ENCODE results near the gene ZNF331. TPM values are rescaled to one million over a fixed set of nuclear protein-coding genes. Genes with fewer than 3 reads are reported as not detected.

The ZNF331 gene
- total RNA-seq, 4 donors from 2014 or later = 31.0 to 52.5 (median 38.2) TPM

DNA sequence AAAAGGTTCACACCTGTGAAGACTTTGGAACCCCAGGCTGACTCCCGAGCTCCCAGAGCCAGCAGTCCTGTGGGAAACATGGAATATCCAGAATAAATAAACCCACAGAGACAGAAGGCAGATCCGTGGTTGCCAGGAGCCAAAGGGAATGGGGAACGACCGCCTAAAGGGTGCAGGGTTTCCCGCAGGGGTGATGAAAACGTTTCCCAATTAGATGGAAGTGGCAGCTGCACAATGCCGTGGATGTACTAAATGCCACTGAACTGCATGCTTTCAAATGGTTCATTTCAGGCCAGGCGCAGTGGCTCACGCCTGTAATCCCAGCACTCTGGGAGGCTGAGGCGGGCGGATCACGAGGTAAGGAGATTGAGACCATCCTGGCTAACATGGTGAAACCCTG lies 70.4 kb downstream of the ZNF331 start:
- Histone ChIP-seq H3K4me1 (no peaks in the 10 kb centered on the region), H3K27me3 (no peaks in the 10 kb centered on the region), H3K4me3 (replicated peaks in 1 of 3) (no peak overlapping the region), H3K36me3 (no peaks in the 10 kb centered on the region), H3K27ac (no peak overlapping the region), H3K9me3 (no peaks in the 10 kb centered on the region)
- TF ChIP-seq, protein P1, sequence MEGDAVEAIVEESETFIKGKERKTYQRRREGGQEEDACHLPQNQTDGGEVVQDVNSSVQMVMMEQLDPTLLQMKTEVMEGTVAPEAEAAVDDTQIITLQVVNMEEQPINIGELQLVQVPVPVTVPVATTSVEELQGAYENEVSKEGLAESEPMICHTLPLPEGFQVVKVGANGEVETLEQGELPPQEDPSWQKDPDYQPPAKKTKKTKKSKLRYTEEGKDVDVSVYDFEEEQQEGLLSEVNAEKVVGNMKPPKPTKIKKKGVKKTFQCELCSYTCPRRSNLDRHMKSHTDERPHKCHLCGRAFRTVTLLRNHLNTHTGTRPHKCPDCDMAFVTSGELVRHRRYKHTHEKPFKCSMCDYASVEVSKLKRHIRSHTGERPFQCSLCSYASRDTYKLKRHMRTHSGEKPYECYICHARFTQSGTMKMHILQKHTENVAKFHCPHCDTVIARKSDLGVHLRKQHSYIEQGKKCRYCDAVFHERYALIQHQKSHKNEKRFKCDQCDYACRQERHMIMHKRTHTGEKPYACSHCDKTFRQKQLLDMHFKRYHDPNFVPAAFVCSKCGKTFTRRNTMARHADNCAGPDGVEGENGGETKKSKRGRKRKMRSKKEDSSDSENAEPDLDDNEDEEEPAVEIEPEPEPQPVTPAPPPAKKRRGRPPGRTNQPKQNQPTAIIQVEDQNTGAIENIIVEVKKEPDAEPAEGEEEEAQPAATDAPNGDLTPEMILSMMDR (IDR thresholded peaks at IDR 0.05) = no peak
- no peak for TF ChIP-seq POLR2A (IDR thresholded peaks at IDR 0.05)
- WGBS, 2 donors = 82 to 90% methylated on average over 11 to 12 of the region's 12 CpGs
- intact Hi-C loops (cut with DNase I) = no loop called here
- DNase-seq = no peak

DNA sequence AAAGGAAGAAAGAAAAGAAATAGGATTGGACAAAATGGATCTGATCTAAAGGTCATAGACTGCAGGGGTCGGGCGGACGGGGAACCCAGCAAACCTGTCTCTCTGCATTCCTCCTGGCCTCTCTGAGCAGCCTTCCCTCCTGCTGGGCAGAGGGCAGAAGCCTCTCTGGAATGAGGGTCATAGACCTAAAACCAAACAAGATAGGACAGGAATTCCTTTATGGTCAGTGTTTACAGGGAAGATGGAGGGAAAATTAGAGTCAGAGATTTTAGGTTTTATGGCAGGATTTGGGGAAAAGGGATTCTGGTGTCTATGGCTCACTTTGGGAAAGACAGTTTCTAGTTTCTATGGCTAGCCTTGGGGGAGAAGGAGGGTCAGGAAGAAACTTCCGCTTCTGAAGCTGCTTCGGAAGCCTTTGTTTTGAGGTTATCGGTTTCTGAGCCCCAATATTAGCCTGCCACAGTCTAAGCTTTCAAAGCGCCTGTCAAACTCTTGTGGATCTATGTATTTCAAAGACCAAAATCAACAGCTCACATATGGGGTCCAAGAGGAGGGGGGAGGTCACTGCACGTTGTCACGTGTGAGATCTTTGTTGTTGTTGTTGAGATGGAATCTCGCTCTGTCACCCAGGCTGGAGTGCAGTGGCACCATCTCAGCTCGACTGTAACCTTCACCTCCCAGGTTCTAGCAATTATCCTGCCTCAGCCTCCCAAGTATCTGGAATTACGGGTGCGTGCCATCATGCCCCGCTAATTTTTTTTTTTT lies 75.0 kb downstream of the ZNF331 start:
- H3K4me1 ChIP-seq = no peaks in the 10 kb centered on the region
- H3K27me3 ChIP-seq = no peaks in the 10 kb centered on the region
- H3K27ac ChIP-seq = no peak overlapping the region
- no peaks in the 10 kb centered on the region for H3K9me3 ChIP-seq
- 37 to 48% methylated on average over 14 of the region's 14 CpGs for WGBS, 2 donors
- no peak for DNase-seq
- TF ChIP-seq, protein P1 (IDR thresholded peaks at IDR 0.05) = no peak
- TF ChIP-seq POLR2A (IDR thresholded peaks at IDR 0.05) = no peak
- no peak overlapping the region for H3K4me3 ChIP-seq (replicated peaks in 1 of 3)
- intact Hi-C loops (cut with DNase I) = no loop called here
- no peaks in the 10 kb centered on the region for H3K36me3 ChIP-seq

DNA sequence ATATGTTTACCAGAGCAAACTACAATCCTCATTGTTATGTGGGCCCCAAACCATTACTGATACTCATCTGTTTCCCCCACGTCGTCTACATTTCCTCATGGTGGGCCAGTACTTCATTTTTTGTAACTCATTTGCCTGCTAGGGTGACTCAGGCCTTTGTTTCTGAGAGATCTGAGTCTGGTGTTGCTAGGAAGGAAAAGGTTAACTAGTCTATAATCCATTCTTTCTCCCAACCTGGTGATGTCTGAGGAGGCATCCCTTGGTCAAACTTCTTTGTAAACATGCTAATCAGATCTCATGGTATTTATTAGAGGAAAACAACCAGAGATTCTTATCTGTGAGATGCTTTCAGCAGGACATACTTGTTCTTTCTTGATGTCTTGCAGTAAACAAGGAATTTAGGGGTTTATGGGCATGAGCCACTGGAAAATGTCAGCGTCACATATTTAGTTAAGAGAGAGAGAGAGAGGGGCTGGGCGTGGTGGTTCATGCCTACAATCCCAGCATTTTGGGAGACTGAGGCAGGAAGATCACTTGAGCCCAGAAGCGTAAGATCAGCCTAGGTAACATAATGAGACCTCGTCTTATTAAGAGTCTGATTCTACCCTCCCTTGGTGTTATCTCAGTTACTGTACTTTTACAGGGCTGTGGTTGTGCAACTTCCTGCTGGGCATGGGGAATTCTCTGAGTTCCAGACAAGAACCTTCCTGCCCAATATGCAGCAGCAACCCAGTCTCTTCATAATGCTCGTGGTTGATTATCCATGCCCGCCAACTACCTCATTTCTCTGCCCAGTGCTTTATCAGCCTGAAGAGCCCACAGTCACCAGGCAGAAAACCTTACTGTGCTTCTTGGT lies 84.2 kb downstream of the ZNF331 start:
- Histone ChIP-seq H3K27me3 (no peaks in the 10 kb centered on the region), H3K4me3 (replicated peaks in 1 of 3) (no peak overlapping the region), H3K36me3 (no peaks in the 10 kb centered on the region), H3K9me3 (no peaks in the 10 kb centered on the region), H3K27ac (no peak overlapping the region), H3K4me1 (no peaks in the 10 kb centered on the region)
- DNase-seq = no peak
- intact Hi-C loops (cut with DNase I) = no loop called here
- WGBS, 2 donors = 64 to 75% methylated on average over 8 of the region's 8 CpGs
- TF ChIP-seq, protein P1 (IDR thresholded peaks at IDR 0.05) = no peak
- TF ChIP-seq POLR2A (IDR thresholded peaks at IDR 0.05) = no peak

DNA sequence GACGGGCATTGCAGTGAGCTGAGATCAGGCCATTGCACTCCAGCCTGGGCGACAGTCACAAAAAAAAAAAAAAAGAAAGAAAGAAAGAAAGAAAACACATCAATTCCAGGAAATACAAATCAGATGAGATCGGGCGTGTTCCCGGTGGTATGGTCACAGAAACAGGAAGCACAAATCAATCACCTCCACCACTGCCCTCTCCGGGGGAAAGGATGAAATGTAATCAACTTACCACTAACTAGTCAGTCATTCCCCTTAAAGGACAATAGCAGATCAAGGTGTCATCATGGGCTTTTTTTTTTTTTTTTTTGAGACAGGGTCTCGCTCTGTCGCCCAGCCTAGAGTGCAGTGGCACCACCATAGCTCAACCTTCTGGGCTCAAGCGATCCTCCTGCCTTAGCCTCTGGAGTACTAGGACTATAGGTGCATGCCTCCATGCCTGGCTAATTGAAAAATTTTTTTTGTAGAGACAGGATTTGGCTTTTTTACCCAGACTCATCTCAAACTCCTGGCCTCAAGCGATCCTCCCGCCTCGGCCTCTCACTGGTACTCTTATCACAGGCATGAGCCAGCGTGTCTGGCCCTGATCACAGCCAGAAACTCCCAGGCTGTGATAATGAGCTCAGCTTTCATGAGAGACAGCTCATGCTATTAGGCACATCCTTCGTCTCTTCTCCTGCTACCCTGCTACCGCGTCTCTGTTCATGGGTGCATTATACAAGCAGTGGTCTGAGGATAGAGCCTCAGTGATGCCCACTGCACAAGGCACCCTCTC lies 87.0 kb downstream of the ZNF331 start:
- H3K4me1 ChIP-seq = no peaks in the 10 kb centered on the region
- intact Hi-C loops (cut with DNase I) = no loop called here
- no peaks in the 10 kb centered on the region for H3K36me3 ChIP-seq
- no peak overlapping the region for H3K27ac ChIP-seq
- H3K9me3 ChIP-seq = no peaks in the 10 kb centered on the region
- WGBS, 2 donors = 75 to 89% methylated on average over 15 to 16 of the region's 16 CpGs
- TF ChIP-seq POLR2A (IDR thresholded peaks at IDR 0.05) = no peak
- TF ChIP-seq, protein P1 (IDR thresholded peaks at IDR 0.05) = no peak
- no peak overlapping the region for H3K4me3 ChIP-seq (replicated peaks in 1 of 3)
- no peak for DNase-seq
- H3K27me3 ChIP-seq = no peaks in the 10 kb centered on the region

Measured in thyroid gland (tissue), 4 donors.